Activated CD8-positive, alpha-beta T cell treated with anti-CD3 and anti-CD28 coated beads, Interleukin-2, amount 10 ng/mL, durations not matched to agents 7 days and 5 days (primary cell): ENCODE results near the gene NMB. TPM values are rescaled to one million over a fixed set of nuclear protein-coding genes. Genes with fewer than 3 reads are reported as not detected.
A peak's percentile ranks its signal among the peaks of the same experiment; 100 is the strongest.
"Not testable (repeated sequence)": the region's sequence is repeated elsewhere in the genome, so short reads cannot be mapped to it uniquely, and the experiment has no call there.

Experiments
- ATAC-seq: fragments of 150-1000 bp; cut with Tn5 transposase; one replicate; pipeline ENCODE4 v1.10.0; 2021; ENCODE audit warnings: moderate library complexity
- CTCF ChIA-PET: fragments of 350-600 bp; sonication (Branson Sonifier 250); formaldehyde crosslinking; loops from one replicate; lab custom pipeline; 2021; ENCODE audit warnings: antibody characterized with exemption; lab: Charles Lee
- POLR2A ChIA-PET: fragments of 350-600 bp; sonication (Branson Sonifier 250); formaldehyde crosslinking; loops from one replicate; lab custom pipeline; 2021; ENCODE audit warnings: antibody characterized with exemption; lab: Charles Lee
- DNase-seq: peaks from one replicate; pipeline ENCODE4 v3.0.0-alpha.2; 2020
- H3K27ac Mint-ChIP-seq: one replicate; pipeline ENCODE4 v1.8.0; 2021; ENCODE audit warnings: mild to moderate bottlenecking, mixed read lengths
- H3K27me3 Mint-ChIP-seq: one replicate; pipeline ENCODE4 v1.8.0; 2021; ENCODE audit warnings: low read depth, mixed read lengths
- H3K36me3 Mint-ChIP-seq: one replicate; pipeline ENCODE4 v1.8.0; 2021; ENCODE audit warnings: low read depth, mixed read lengths
- H3K4me1 Mint-ChIP-seq: one replicate; pipeline ENCODE4 v1.8.0; 2021; ENCODE audit warnings: low read depth, mixed read lengths
- H3K4me3 Mint-ChIP-seq: one replicate; pipeline ENCODE4 v1.8.0; 2021; ENCODE audit warnings: mild to moderate bottlenecking, mixed read lengths
- H3K9me3 Mint-ChIP-seq: one replicate; pipeline ENCODE4 v1.8.0; 2022; ENCODE audit warnings: mixed read lengths; ENCODE audit not compliant: insufficient read depth
- total RNA-seq, 2 experiments: library from RNA; stranded (reverse); gene quantifications; one replicate each; pipeline ENCODE4 v1.2.3, GENCODE V29; 2021

Gene NMB
- total RNA-seq, 2 experiments from 2014 or later = 3.3 to 4.1 TPM

DNA sequence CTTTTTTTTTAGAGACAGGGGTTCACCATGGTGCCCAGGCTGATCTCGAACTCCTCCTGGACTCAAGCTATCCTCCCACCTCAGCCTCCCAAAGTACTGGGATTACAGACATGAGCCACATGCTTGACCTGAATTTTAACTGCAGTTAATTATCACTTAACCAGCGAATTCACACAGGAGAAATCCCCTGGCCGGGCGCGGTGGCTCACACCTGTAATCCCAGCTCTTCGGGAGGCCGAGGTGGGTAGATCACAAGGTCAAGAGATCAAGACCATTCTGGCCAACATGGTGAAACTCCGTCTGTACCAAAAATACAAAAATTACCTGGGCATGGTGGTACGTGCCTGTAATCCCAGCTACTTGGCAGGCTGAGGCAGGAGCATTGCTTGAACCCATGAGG, 16.1 kb downstream of the NMB start:
- H3K9me3 Mint-ChIP-seq = not testable (repeated sequence)
- POLR2A ChIA-PET = interaction anchor here (1.0 kb wide), 1 partner anchor 74 kb away, joined by 3 read pairs; the partner anchor contains the start of gene SEC11A
- CTCF ChIA-PET = interaction anchor here (1.6 kb wide), 1 partner anchor 12 kb away, joined by 6 read pairs; the partner anchor contains the start of gene WDR73

GRCh38 chr15:84638103-84638502, 19.9 kb downstream of the NMB start:
- ATAC-seq = no peak
- peak overlapping the region; percentile 4 for H3K27ac Mint-ChIP-seq
- POLR2A ChIA-PET = interaction anchor here (0.6 to 1.0 kb wide), 4 partner anchors 10 to 40 kb away, joined by 3 to 6 read pairs (median 3); no protein-coding TSS in a partner anchor

More for the DNA sequence above, 16.1 kb downstream of the NMB start:
- DNase-seq, H3K27ac Mint-ChIP-seq, H3K4me3 Mint-ChIP-seq, ATAC-seq, H3K27me3 Mint-ChIP-seq: not testable (repeated sequence)
- peaks cover 59% of the 10 kb centered on the region for H3K36me3 Mint-ChIP-seq
- H3K4me1 Mint-ChIP-seq = peaks cover 10% of the 10 kb centered on the region

DNA sequence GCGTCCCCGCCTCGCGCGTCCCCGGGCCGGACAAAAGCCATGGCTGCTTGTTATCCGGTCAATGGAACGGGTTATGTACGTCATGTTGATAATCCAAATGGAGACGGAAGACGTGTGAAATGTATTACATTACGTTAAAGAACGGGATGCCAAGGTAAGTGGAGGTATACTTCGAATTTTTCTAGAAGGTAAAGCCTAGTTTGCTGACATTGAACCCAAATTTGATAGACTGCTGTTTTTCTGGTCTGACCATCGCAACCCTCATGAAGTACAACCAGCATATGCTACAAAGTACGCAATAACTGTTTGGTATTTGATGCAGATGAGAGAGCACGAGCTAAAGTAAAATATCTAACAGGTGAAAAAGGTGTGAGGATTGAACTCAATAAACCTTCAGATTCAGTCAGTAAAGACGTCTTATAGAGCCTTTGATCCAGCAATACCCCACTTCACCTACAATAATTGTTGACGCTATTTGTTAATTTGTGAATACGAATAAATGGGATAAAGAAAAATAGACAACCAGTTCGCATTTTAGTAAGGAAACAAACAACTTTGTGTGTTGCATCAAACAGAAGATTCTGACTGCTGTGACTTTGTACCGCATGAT, 23.7 kb downstream of the NMB start:
- ATAC-seq = no peak
- POLR2A ChIA-PET = interaction anchor here (0.8 to 2.3 kb wide), 4 partner anchors 20 to 101 kb away, joined by 3 to 9 read pairs (median 4); partner anchors contain the start of gene WDR73
- peak overlapping the region; percentile 88 for H3K4me3 Mint-ChIP-seq

More at GRCh38 chr15:84638103-84638502, 19.9 kb downstream of the NMB start:
- DNase-seq = no peak
- H3K4me3 Mint-ChIP-seq = no peak overlapping the region
- H3K4me1 Mint-ChIP-seq = peaks cover 33% of the 10 kb centered on the region
- no peaks in the 10 kb centered on the region for H3K27me3 Mint-ChIP-seq
- H3K9me3 Mint-ChIP-seq = no peaks in the 10 kb centered on the region
- H3K36me3 Mint-ChIP-seq = peaks cover 54% of the 10 kb centered on the region
- CTCF ChIA-PET = interaction anchor here (0.6 to 3.3 kb wide), 6 partner anchors 16 to 50 kb away, joined by 3 to 19 read pairs (median 4); partner anchors contain the start of genes WDR73 and ZSCAN2

DNA sequence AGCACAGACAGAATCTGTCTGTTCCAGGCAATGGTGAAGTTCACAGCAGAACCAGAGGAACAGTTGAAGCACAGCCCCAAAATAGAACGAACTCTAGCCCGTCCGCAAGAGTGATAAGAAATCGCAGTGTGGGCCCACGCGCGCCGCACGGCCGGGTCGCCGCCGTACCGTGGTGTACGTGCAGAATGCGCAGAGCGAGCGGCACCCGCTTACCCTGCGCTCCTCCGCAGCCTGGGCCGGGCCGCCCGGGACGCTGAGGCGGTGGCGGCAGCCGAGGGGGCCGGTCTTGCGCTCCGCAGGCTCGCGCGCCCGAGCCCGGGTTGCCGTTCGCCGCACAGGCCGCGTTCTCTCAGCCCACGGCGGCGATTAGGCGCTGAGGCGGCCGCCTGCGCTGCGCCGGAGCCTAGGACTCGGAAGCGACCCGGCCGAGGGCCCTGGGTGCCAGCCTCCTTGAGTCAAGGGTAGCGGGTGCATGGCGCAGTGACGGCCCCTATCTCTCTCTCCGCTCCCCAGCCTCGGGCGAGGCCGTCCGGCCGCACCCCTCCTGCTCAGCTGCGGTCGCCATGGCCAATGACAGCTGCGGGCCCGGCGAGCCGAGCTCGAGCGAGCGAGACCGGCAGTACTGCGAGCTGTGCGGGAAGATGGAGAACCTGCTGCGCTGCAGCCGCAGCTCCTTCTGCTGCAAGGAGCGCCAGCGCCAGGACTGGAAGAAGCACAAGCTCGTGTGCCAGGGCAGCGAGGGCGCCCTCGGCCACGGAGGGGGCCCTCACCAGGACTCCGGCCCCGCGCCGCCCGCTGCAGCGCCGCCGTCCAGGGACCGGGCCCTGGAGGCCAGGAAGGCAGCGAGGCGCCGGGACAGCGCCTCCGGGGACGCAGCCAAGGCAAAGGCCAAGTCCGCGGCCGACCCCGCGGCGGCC, 24.4 kb downstream of the NMB start:
- Mint-ChIP-seq H3K9me3 (no peaks in the 10 kb centered on the region), H3K4me3 (peak overlapping the region; percentile 88), H3K27me3 (no peaks in the 10 kb centered on the region), H3K27ac (peak overlapping the region; percentile 94), H3K36me3 (peaks cover 31% of the 10 kb centered on the region), H3K4me1 (peaks cover 55% of the 10 kb centered on the region)
- POLR2A ChIA-PET = interaction anchor here (0.8 to 2.3 kb wide), 2 partner anchors 35 to 102 kb away, joined by 3 to 9 read pairs; no protein-coding TSS in a partner anchor
- CTCF ChIA-PET = interaction anchor here (0.6 to 3.2 kb wide), 8 partner anchors 12 to 295 kb away, joined by 3 to 46 read pairs (median 6); partner anchors contain the start of genes WDR73 and ZSCAN2
- ATAC-seq (peak; percentile 58), DNase-seq (peak; percentile 73)

More for the DNA sequence above, 23.7 kb downstream of the NMB start:
- DNase-seq = no peak
- Mint-ChIP-seq H3K27ac (peak overlapping the region; percentile 73), H3K27me3 (no peaks in the 10 kb centered on the region), H3K9me3 (no peaks in the 10 kb centered on the region), H3K4me1 (peaks cover 52% of the 10 kb centered on the region), H3K36me3 (peaks cover 35% of the 10 kb centered on the region)
- CTCF ChIA-PET = interaction anchor here (0.6 to 3.2 kb wide), 13 partner anchors 9 to 294 kb away, joined by 3 to 46 read pairs (median 4); partner anchors contain the start of genes WDR73 and ZSCAN2

GRCh38 chr15:84631706-84632272, 26.2 kb downstream of the NMB start:
- H3K27ac Mint-ChIP-seq = peak overlapping the region; percentile 97
- ATAC-seq = peak; percentile 1

DNA sequence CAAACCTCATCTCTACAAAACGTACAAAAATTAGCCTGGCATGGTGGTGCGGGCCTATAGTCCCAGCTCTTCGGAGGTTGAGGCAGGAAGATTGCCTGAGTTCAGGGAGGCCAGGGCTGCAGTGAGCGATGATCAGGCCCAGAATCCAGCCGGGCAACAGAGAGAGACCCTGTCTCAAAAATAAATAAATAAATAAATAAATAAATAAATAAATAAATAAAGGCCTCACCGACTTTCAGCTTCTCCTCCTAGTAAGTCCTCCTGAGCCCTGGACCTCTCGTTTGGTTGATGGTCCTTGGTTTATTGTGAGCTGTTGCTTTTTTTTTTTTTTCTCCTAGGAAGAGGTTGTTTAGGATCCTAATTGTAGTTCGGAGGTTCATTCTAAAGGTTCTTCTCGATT, 29.0 kb downstream of the NMB start:
- Mint-ChIP-seq H3K27me3 (no peaks in the 10 kb centered on the region), H3K36me3 (peaks cover 15% of the 10 kb centered on the region), H3K4me1 (peaks cover 25% of the 10 kb centered on the region), H3K4me3 (no peak overlapping the region), H3K27ac (no peak overlapping the region), H3K9me3 (no peaks in the 10 kb centered on the region)
- CTCF ChIA-PET = interaction anchor here (1.4 to 6.0 kb wide), 2 partner anchors 24 to 30 kb away, joined by 3 to 79 read pairs; partner anchors contain the start of gene ZSCAN2
- ATAC-seq (no peak), DNase-seq (no peak)
- POLR2A ChIA-PET = interaction anchor here (5.1 kb wide), 1 partner anchor 24 kb away, joined by 23 read pairs; no protein-coding TSS in a partner anchor

More at GRCh38 chr15:84631706-84632272, 26.2 kb downstream of the NMB start:
- peaks cover 21% of the 10 kb centered on the region for H3K36me3 Mint-ChIP-seq
- H3K27me3 Mint-ChIP-seq = no peaks in the 10 kb centered on the region
- ChIA-PET POLR2A (interaction anchor here (0.8 to 5.1 kb wide), 10 partner anchors 9 to 85 kb away, joined by 3 to 23 read pairs (median 6); partner anchors contain the start of genes SEC11A, WDR73 and ZSCAN2), CTCF (interaction anchor here (0.9 to 6.0 kb wide), 10 partner anchors 20 to 296 kb away, joined by 3 to 79 read pairs (median 5); partner anchors contain the start of gene ZSCAN2)
- DNase-seq = no peak
- no peaks in the 10 kb centered on the region for H3K9me3 Mint-ChIP-seq
- H3K4me1 Mint-ChIP-seq = peaks cover 47% of the 10 kb centered on the region
- peak overlapping the region; percentile 88 for H3K4me3 Mint-ChIP-seq

DNA sequence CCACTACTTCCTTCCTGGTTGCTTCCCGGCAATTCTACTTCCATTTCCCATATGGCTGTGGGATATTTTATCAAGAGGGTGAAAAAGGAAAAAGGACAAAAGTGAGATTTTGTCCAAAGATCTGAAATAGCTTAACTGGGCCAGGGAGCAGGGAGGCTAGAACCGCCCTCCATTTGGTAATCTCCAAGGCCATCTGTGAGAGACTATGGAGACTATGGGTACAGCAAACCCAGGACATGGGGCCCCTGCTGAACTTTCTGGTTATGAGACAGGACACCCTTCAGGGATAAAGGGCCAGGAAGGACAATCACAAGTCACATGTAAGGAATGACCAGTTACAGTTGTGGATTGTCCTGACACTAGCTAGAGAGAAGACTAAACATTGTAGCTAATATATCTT, 32.9 kb downstream of the NMB start:
- POLR2A ChIA-PET = no interaction called here
- no peaks in the 10 kb centered on the region for H3K27me3 Mint-ChIP-seq

DNA sequence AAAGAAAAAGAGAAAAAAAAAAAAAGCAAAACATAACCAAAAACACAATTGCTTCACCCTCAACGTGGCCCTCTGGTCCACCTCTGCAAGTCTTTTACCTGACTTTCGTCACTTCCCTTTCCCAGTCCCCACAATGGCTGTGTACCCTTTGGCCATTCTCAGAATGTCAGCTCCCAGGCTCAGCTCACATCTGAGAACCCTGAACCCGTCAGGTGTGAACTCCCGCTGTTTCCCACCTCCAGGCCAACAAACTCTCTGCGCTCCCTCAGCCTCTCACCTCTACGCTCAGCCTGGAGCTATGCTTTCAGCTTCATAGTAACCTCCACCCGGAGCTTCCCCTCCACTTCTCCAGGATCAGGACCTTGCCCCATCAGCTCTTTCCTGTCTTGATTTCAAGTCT, 33.6 kb downstream of the NMB start:
- no peak for ATAC-seq
- Mint-ChIP-seq H3K27ac (no peak overlapping the region), H3K4me1 (peaks cover 3% of the 10 kb centered on the region), H3K4me3 (no peak overlapping the region), H3K9me3 (peaks cover 25% of the 10 kb centered on the region), H3K36me3 (peaks cover 46% of the 10 kb centered on the region), H3K27me3 (no peaks in the 10 kb centered on the region)
- CTCF ChIA-PET = interaction anchor here (1.2 kb wide), 1 partner anchor 25 kb away, joined by 3 read pairs; no protein-coding TSS in a partner anchor
- POLR2A ChIA-PET = no interaction called here
- DNase-seq = no peak

More for the DNA sequence above, 32.9 kb downstream of the NMB start:
- DNase-seq (no peak), ATAC-seq (no peak)
- Mint-ChIP-seq H3K36me3 (peaks cover 40% of the 10 kb centered on the region), H3K4me3 (no peak overlapping the region), H3K4me1 (peaks cover 4% of the 10 kb centered on the region), H3K9me3 (peaks cover 17% of the 10 kb centered on the region), H3K27ac (no peak overlapping the region)
- CTCF ChIA-PET = no interaction called here

GRCh38 chr15:84621358-84621979, 36.5 kb downstream of the NMB start:
- DNase-seq = no peak
- H3K27me3 Mint-ChIP-seq = no peaks in the 10 kb centered on the region
- ChIA-PET POLR2A (interaction anchor here (0.8 to 1.9 kb wide), 4 partner anchors 10 to 33 kb away, joined by 3 to 4 read pairs (median 4); partner anchors contain the start of gene WDR73), CTCF (interaction anchor here (1.6 to 1.8 kb wide), 2 partner anchors 9 to 34 kb away, joined by 5 to 6 read pairs; no protein-coding TSS in a partner anchor)
- peaks cover 26% of the 10 kb centered on the region for H3K9me3 Mint-ChIP-seq
- no peaks in the 10 kb centered on the region for H3K4me1 Mint-ChIP-seq
- no peak for ATAC-seq
- H3K27ac Mint-ChIP-seq = no peak overlapping the region
- H3K4me3 Mint-ChIP-seq = no peak overlapping the region
- peaks cover 47% of the 10 kb centered on the region for H3K36me3 Mint-ChIP-seq

DNA sequence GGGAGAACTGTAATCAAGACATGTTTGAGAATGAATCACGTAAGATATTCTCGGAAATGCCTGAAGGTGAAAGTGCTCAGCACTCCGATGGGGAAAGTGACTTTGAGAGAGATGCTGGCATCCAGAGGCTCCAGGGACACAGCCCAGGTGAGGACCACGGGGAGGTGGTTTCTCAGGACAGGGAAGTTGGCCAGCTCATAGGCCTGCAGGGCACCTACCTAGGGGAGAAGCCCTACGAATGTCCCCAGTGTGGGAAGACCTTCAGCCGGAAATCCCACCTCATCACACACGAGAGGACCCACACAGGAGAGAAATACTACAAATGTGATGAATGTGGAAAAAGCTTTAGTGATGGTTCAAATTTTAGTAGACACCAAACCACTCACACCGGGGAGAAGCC, 37.4 kb downstream of the NMB start:
- no peak for DNase-seq
- Mint-ChIP-seq H3K36me3 (peaks cover 48% of the 10 kb centered on the region), H3K27ac (no peak overlapping the region), H3K4me1 (no peaks in the 10 kb centered on the region), H3K4me3 (no peak overlapping the region), H3K27me3 (no peaks in the 10 kb centered on the region), H3K9me3 (peaks cover 26% of the 10 kb centered on the region)
- POLR2A ChIA-PET = interaction anchor here (0.8 kb wide), 1 partner anchor 34 kb away, joined by 4 read pairs; the partner anchor contains the start of gene WDR73
- CTCF ChIA-PET = interaction anchor here (1.6 to 1.8 kb wide), 2 partner anchors 10 to 33 kb away, joined by 5 to 6 read pairs; no protein-coding TSS in a partner anchor
- no peak for ATAC-seq
